HEK293 (cell line): ENCODE data around the gene SPIB.

Experiments
- CTCF ChIA-PET: fragments of 350-600 bp; formaldehyde crosslinking; extraction: SDS; loops from one replicate; lab custom pipeline; 2021; ENCODE audit warnings: antibody characterized with exemption; lab: Yijun Ruan, JAX
- POLR2A ChIA-PET: fragments of 300-600 bp; formaldehyde crosslinking; extraction: SDS; loops from one replicate; lab custom pipeline; 2020; ENCODE audit warnings: antibody characterized with exemption, inconsistent platforms; lab: Yijun Ruan, JAX
- H3K27ac ChIP-seq: fragments of 200-500 bp; sonication (Bioruptor generic); 2 replicates; pipeline ENCODE4 v1.5.1; 2014; ENCODE audit warnings: low read depth, low read length, control low read depth, inconsistent platforms; ENCODE audit errors: extremely low read depth
- H3K36me3 ChIP-seq, 2 experiments: fragments of 200-500 bp in 1 of 2; sonication (Bioruptor generic) in 1 of 2; 1 replicate in 1 of 2; 2 replicates in 1 of 2; pipeline ENCODE4 v1.5.1; 2014 to 2017; ENCODE audit warnings: inconsistent platforms in 2 of 2, low read length in 2 of 2; ENCODE audit not compliant: control insufficient read depth in 2 of 2, insufficient read depth in 1 of 2
- H3K4me1 ChIP-seq: fragments of 200-500 bp; sonication (Bioruptor generic); 2 replicates; pipeline ENCODE4 v1.5.1; 2014; ENCODE audit warnings: mild to moderate bottlenecking, low read length, inconsistent platforms; ENCODE audit not compliant: control insufficient read depth, insufficient read depth
- H3K4me3 ChIP-seq: 2 replicates; pipeline ENCODE4 v1.5.1; 2011; ENCODE audit warnings: low read depth, mild to moderate bottlenecking, control low read depth, low read length, moderate library complexity
- H3K9me3 ChIP-seq: fragments of 200-500 bp; sonication (Bioruptor generic); 2 replicates; pipeline ENCODE4 v1.5.1; 2014; ENCODE audit warnings: low read depth, low read length, inconsistent platforms; ENCODE audit not compliant: control insufficient read depth, insufficient read depth
- PRDM10 ChIP-seq: fragments of 450-650 bp; formaldehyde crosslinking; IDR thresholded peaks from 2 replicates; pipeline ENCODE4 v1.5.1; 2016; ENCODE audit warnings: missing biosample characterization, missing genetic modification characterization
- REPIN1 ChIP-seq: fragments of 450-650 bp; formaldehyde crosslinking; IDR thresholded peaks from 2 replicates; pipeline ENCODE4 v1.5.1; 2017; ENCODE audit warnings: missing biosample characterization, missing genetic modification characterization, low read depth
- REST ChIP-seq: fragments of 450-650 bp; formaldehyde crosslinking; IDR thresholded peaks from 2 replicates; pipeline ENCODE4 v1.5.1; 2016; ENCODE audit warnings: missing biosample characterization, missing genetic modification characterization
- YY1 ChIP-seq: fragments of 450-650 bp; formaldehyde crosslinking; IDR thresholded peaks from 2 replicates; pipeline ENCODE4 v1.5.1; 2018; ENCODE audit warnings: missing biosample characterization, missing genetic modification characterization
- ZBTB10 ChIP-seq: fragments of 450-650 bp; formaldehyde crosslinking; IDR thresholded peaks from 2 replicates; pipeline ENCODE4 v1.5.1; 2016; ENCODE audit warnings: missing biosample characterization, missing genetic modification characterization
- ZBTB26 ChIP-seq: fragments of 450-650 bp; formaldehyde crosslinking; optimal IDR thresholded peaks from 2 replicates; pipeline ENCODE3; 2016; ENCODE audit warnings: missing biosample characterization, mild to moderate bottlenecking, missing genetic modification characterization
- ZFHX2 ChIP-seq: fragments of 450-650 bp; formaldehyde crosslinking; conservative IDR thresholded peaks from 2 replicates; pipeline ENCODE4 v1.5.1; 2016; ENCODE audit warnings: missing biosample characterization, missing genetic modification characterization
- ZNF121 ChIP-seq: fragments of 450-650 bp; formaldehyde crosslinking; IDR thresholded peaks from 2 replicates; pipeline ENCODE4 v1.5.1; 2016; ENCODE audit warnings: missing biosample characterization, missing genetic modification characterization
- ZNF223 ChIP-seq: fragments of 450-650 bp; formaldehyde crosslinking; IDR thresholded peaks from 2 replicates; pipeline ENCODE4 v1.5.1; 2016; ENCODE audit warnings: missing biosample characterization, missing genetic modification characterization
- ZNF292 ChIP-seq: fragments of 450-650 bp; formaldehyde crosslinking; IDR thresholded peaks from 2 replicates; pipeline ENCODE4 v1.5.1; 2016; ENCODE audit warnings: low read depth, missing biosample characterization, missing genetic modification characterization, borderline replicate concordance
- ZNF335 ChIP-seq: fragments of 450-650 bp; formaldehyde crosslinking; conservative IDR thresholded peaks from 2 replicates; pipeline ENCODE4 v1.5.1; 2016; ENCODE audit warnings: missing biosample characterization, missing genetic modification characterization
- ZNF394 ChIP-seq: fragments of 450-650 bp; formaldehyde crosslinking; IDR thresholded peaks from 2 replicates; pipeline ENCODE4 v1.5.1; 2016; ENCODE audit warnings: missing biosample characterization, missing genetic modification characterization, mild to moderate bottlenecking, moderate library complexity, borderline replicate concordance
- ZNF600 ChIP-seq: fragments of 450-650 bp; formaldehyde crosslinking; IDR thresholded peaks from 2 replicates; pipeline ENCODE4 v1.5.1; 2016; ENCODE audit warnings: missing biosample characterization, missing genetic modification characterization
- ZNF777 ChIP-seq: fragments of 450-650 bp; formaldehyde crosslinking; IDR thresholded peaks from 2 replicates; pipeline ENCODE4 v1.5.1; 2017; ENCODE audit warnings: missing biosample characterization, missing genetic modification characterization, borderline replicate concordance
- ZXDB ChIP-seq: fragments of 450-650 bp; formaldehyde crosslinking; IDR thresholded peaks from 2 replicates; pipeline ENCODE4 v1.5.1; 2016; ENCODE audit warnings: missing biosample characterization, missing genetic modification characterization

SPIB gene

GRCh38 chr19:50428772-50429463 lies 10.2 kb downstream of the SPIB start:
- ChIA-PET CTCF (interaction anchor here (1.2 to 1.4 kb wide), 2 partner anchors 32 to 50 kb away, joined by 3 to 7 read pairs; no protein-coding TSS in a partner anchor), POLR2A (no interaction called here)
- no peaks in the 10 kb centered on the region for H3K36me3 ChIP-seq
- peaks cover 3% of the 10 kb centered on the region for H3K4me1 ChIP-seq
- no peaks in the 10 kb centered on the region for H3K9me3 ChIP-seq
- H3K27ac ChIP-seq, result no peak overlapping the region
- no peak overlapping the region for H3K4me3 ChIP-seq
- TF ChIP-seq YY1 (tag by site-specific recombination) (no peak), REST (tag by site-specific recombination) (0 out of 2 replicates have a peak, but pooled peaks have one; percentile 28)

GRCh38 chr19:50430888-50431342 lies 12.2 kb downstream of the SPIB start:
- Histone ChIP-seq H3K9me3 (no peaks in the 10 kb centered on the region), H3K27ac (no peak overlapping the region), H3K4me1 (peaks cover 11% of the 10 kb centered on the region), H3K4me3 (no peak overlapping the region), H3K36me3 (no peaks in the 10 kb centered on the region)
- TF ChIP-seq ZNF223 (no peak), ZNF292 (tag by site-specific recombination) (no peak), ZNF121 (tag by site-specific recombination) (peak; percentile 89), ZFHX2 (tag by site-specific recombination) (0 out of 2 replicates have a peak, but pooled peaks have one; percentile 2)
- CTCF ChIA-PET, result interaction anchor here (1.4 to 1.6 kb wide), 3 partner anchors 16 to 30 kb away, joined by 4 to 8 read pairs (median 5); no protein-coding TSS in a partner anchor
- POLR2A ChIA-PET, result interaction anchor here (0.7 kb wide), 1 partner anchor 70 kb away, joined by 3 read pairs; no protein-coding TSS in a partner anchor

- Histone ChIP-seq H3K9me3 (no peaks in the 10 kb centered on the region), H3K4me3 (peak overlapping the region; percentile 57), H3K36me3 (no peaks in the 10 kb centered on the region), H3K4me1 (peaks cover 11% of the 10 kb centered on the region), H3K27ac (no peak overlapping the region; the same call in 1 of the 2 replicates)
- POLR2A ChIA-PET, result interaction anchor here (0.5 to 1.2 kb wide), 3 partner anchors 54 to 373 kb away, joined by 3 read pairs; no protein-coding TSS in a partner anchor
- CTCF ChIA-PET, result interaction anchor here (0.8 to 1.6 kb wide), 2 partner anchors 29 to 74 kb away, joined by 3 to 5 read pairs; no protein-coding TSS in a partner anchor
- TF ChIP-seq ZXDB (tag by site-specific recombination), result peak; percentile 58; the same call in 1 of the 2 replicates
- TF ChIP-seq ZNF600 (tag by site-specific recombination), result peak; percentile 14; the same call in 1 of the 2 replicates
- peak; percentile 81 for TF ChIP-seq PRDM10
- peak; percentile 68; the same call in 1 of the 2 replicates for TF ChIP-seq ZBTB10 (tag by site-specific recombination)
- peak; percentile 42 for TF ChIP-seq ZBTB26 (tag by site-specific recombination)
- 0 out of 2 replicates have a peak, but pooled peaks have one; percentile 11 for TF ChIP-seq REPIN1
- TF ChIP-seq ZNF394 (tag by site-specific recombination), result 0 out of 2 replicates have a peak, but pooled peaks have one; percentile 19
- peak; percentile 64; the same call in 1 of the 2 replicates for TF ChIP-seq ZNF777 (tag by site-specific recombination)
- TF ChIP-seq ZNF335 (tag by site-specific recombination), result peak; percentile 76
Measured at GRCh38 chr19:50431343-50432220, 12.8 kb downstream of the SPIB start.
